GM21723 (cell line): ENCODE data around the gene TECTA.

Source experiments
- ATAC-seq: cut with Tn5 transposase; IDR thresholded peaks from one replicate; pipeline ENCODE4 v1.9.1; 2021; ENCODE audit warnings: mild to moderate bottlenecking, moderate library complexity; ENCODE audit not compliant: unreplicated experiment

The TECTA gene

GRCh38 chr11:121123496-121124069, 22.5 kb downstream of the TECTA start:
- ATAC-seq = no peak

GRCh38 chr11:121127809-121128208, 26.8 kb downstream of the TECTA start:
- ATAC-seq = no peak

GRCh38 chr11:121129362-121130340, 28.6 kb downstream of the TECTA start:
- no peak for ATAC-seq

GRCh38 chr11:121131656-121132055, 30.6 kb downstream of the TECTA start:
- no peak for ATAC-seq

GRCh38 chr11:121132211-121132976, 31.4 kb downstream of the TECTA start:
- ATAC-seq = no peak

- ATAC-seq = no peak
Observed at GRCh38 chr11:121134741-121135312, 33.8 kb downstream of the TECTA start.

GRCh38 chr11:121137005-121137404, 36.0 kb downstream of the TECTA start:
- ATAC-seq = no peak

- no peak for ATAC-seq
Observed at GRCh38 chr11:121138259-121138658, 37.2 kb downstream of the TECTA start.

- no peak for ATAC-seq
Observed at GRCh38 chr11:121140369-121140768, 39.3 kb downstream of the TECTA start.

GRCh38 chr11:121141066-121141465, 40.0 kb downstream of the TECTA start:
- no peak for ATAC-seq

- ATAC-seq = no peak
Observed at GRCh38 chr11:121143921-121144320, 42.9 kb downstream of the TECTA start.

- ATAC-seq = no peak
Observed at GRCh38 chr11:121144723-121145122, 43.7 kb downstream of the TECTA start.

- no peak for ATAC-seq
Observed at GRCh38 chr11:121145826-121146225, 44.8 kb downstream of the TECTA start.

GRCh38 chr11:121149116-121149515, 48.1 kb downstream of the TECTA start:
- no peak for ATAC-seq

- ATAC-seq = no peak
Observed at GRCh38 chr11:121151207-121151688, 50.2 kb downstream of the TECTA start.

GRCh38 chr11:121152764-121153163, 51.7 kb downstream of the TECTA start:
- ATAC-seq = no peak

GRCh38 chr11:121153472-121153871, 52.4 kb downstream of the TECTA start:
- ATAC-seq = no peak

GRCh38 chr11:121154486-121155314, 53.7 kb downstream of the TECTA start:
- no peak for ATAC-seq

- ATAC-seq = no peak
Observed at GRCh38 chr11:121157756-121158155, 56.7 kb downstream of the TECTA start.

GRCh38 chr11:121159741-121160140, 58.7 kb downstream of the TECTA start:
- no peak for ATAC-seq
